ENCODE data around the gene FRMD4A.

The FRMD4A gene

DNA sequence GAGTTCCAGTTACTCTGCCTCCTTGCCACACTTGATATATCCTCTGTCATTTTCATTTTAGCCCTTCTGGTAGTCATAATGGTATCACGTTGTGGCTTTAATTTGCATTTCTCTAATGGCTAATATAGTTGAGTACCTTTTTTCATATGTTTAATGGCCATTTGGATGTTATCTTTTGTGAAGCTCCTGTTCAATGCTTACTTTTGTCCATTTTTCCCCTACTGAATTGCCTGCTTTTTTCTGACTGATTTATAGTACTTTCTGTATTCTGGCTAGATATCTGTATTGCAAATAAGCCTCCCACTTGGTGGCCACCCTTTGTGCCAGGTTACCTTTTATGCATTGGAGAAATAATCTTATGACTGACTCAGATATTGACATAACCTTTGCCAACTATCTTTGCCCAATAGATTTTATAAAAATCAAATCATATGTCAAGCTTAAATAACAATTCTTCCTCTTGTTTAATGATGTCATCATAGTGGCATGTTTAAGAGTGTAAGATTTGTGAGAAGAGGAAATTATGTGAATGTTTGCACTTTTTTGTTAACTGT, 693.3 kb downstream of the FRMD4A start:
- H3K36me3 ChIP-seq (ENCODE audit: control insufficient read depth, low read length), result no peaks in the 10 kb centered on the region
- H3K79me2 ChIP-seq (ENCODE audit: control insufficient read depth, low read length), result no peaks in the 10 kb centered on the region
- H3K9me3 ChIP-seq (ENCODE audit: control insufficient read depth, insufficient read depth, low read length), result peaks cover 6% of the 10 kb centered on the region; the same call in 1 of the 2 replicates
- H3K4me3 ChIP-seq (ENCODE audit: low read length), result no peak overlapping the region
- no peak overlapping the region for H3K27ac ChIP-seq (ENCODE audit: low read depth, low read length)
- H3K4me1 ChIP-seq (ENCODE audit: control insufficient read depth, low read length), result peaks cover 3% of the 10 kb centered on the region
- no peak overlapping the region for H3K4me2 ChIP-seq (ENCODE audit: low read length)
- H3F3A ChIP-seq (ENCODE audit: control insufficient read depth, insufficient read depth), result no peaks in the 10 kb centered on the region
- H3K9me2 ChIP-seq (replicated peaks; ENCODE audit: control insufficient read depth, low read length), result no peaks in the 10 kb centered on the region
- no peak for TF ChIP-seq EZH2phosphoT487 (IDR thresholded peaks at IDR 0.05; ENCODE audit: borderline replicate concordance, low read length)
- TF ChIP-seq, protein P1, sequence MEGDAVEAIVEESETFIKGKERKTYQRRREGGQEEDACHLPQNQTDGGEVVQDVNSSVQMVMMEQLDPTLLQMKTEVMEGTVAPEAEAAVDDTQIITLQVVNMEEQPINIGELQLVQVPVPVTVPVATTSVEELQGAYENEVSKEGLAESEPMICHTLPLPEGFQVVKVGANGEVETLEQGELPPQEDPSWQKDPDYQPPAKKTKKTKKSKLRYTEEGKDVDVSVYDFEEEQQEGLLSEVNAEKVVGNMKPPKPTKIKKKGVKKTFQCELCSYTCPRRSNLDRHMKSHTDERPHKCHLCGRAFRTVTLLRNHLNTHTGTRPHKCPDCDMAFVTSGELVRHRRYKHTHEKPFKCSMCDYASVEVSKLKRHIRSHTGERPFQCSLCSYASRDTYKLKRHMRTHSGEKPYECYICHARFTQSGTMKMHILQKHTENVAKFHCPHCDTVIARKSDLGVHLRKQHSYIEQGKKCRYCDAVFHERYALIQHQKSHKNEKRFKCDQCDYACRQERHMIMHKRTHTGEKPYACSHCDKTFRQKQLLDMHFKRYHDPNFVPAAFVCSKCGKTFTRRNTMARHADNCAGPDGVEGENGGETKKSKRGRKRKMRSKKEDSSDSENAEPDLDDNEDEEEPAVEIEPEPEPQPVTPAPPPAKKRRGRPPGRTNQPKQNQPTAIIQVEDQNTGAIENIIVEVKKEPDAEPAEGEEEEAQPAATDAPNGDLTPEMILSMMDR (IDR thresholded peaks at IDR 0.05; ENCODE audit: low read depth, low read length, poor library complexity, severe bottlenecking), result no peak
- H3K27me3 ChIP-seq (ENCODE audit: control insufficient read depth, low read length), result no peaks in the 10 kb centered on the region
- H4K20me1 ChIP-seq (ENCODE audit: control insufficient read depth, insufficient read depth, low read depth, low read length), result no peaks in the 10 kb centered on the region

DNA sequence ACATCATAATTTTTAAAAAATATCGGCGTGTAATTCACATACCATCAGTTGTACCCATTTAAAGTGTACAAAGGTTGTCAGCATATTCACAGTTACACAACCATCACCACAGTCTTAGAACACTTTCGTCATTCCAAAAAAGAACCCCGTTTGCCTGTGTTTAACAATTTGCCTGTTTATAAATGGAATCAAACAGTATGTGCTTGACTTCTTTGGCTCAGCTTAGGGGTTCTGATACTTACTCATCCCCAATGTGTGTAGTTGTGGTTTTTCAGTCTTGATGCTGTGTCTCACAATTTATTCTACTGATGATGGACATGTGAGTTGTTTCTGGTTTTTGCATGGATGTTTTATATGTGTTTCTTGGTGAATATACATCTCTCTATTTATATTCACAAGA, 693.9 kb downstream of the FRMD4A start:
- no peaks in the 10 kb centered on the region for H3K27me3 ChIP-seq (ENCODE audit: control insufficient read depth, low read length)
- no peaks in the 10 kb centered on the region for H3F3A ChIP-seq (ENCODE audit: control insufficient read depth, insufficient read depth)
- no peak overlapping the region for H3K4me2 ChIP-seq (ENCODE audit: low read length)
- H3K4me3 ChIP-seq (ENCODE audit: low read length), result no peak overlapping the region
- TF ChIP-seq, protein P1 (IDR thresholded peaks at IDR 0.05; ENCODE audit: low read depth, low read length, poor library complexity, severe bottlenecking), result no peak
- no peak for TF ChIP-seq EZH2phosphoT487 (IDR thresholded peaks at IDR 0.05; ENCODE audit: borderline replicate concordance, low read length)
- H3K9me2 ChIP-seq (replicated peaks; ENCODE audit: control insufficient read depth, low read length), result no peaks in the 10 kb centered on the region
- no peak overlapping the region for H3K27ac ChIP-seq (ENCODE audit: low read depth, low read length)
- H3K9me3 ChIP-seq (ENCODE audit: control insufficient read depth, insufficient read depth, low read length), result no peaks in the 10 kb centered on the region
- no peaks in the 10 kb centered on the region for H3K79me2 ChIP-seq (ENCODE audit: control insufficient read depth, low read length)
- no peaks in the 10 kb centered on the region for H4K20me1 ChIP-seq (ENCODE audit: control insufficient read depth, insufficient read depth, low read depth, low read length)
- peaks cover 9% of the 10 kb centered on the region for H3K4me1 ChIP-seq (ENCODE audit: control insufficient read depth, low read length)
- H3K36me3 ChIP-seq (ENCODE audit: control insufficient read depth, low read length), result no peaks in the 10 kb centered on the region

DNA sequence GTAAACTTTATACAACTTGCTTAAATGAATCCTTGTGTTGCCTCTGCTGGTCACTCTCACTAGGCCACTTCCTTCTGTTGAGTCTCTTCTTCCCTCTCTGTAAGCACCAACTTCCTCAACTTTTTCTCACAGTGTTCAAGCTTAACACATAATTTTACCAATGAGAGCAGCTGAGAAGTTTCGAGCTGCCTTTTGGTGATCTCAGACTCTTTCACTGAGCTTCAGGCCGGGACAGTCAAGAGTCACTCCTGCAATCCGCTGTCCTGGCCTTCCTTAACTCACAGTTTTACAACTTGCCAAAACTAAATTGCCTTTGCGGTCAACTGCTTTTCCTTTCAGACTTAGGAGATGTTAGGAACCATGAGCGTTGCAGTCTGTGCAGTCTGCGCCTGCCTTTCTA, 696.5 kb downstream of the FRMD4A start:
- Histone ChIP-seq H3K27ac (ENCODE audit: low read depth, low read length) (no peak overlapping the region), H3K27me3 (ENCODE audit: control insufficient read depth, low read length) (no peaks in the 10 kb centered on the region), H3K4me3 (ENCODE audit: low read length) (no peak overlapping the region), H4K20me1 (ENCODE audit: control insufficient read depth, insufficient read depth, low read depth, low read length) (no peaks in the 10 kb centered on the region), H3K9me3 (ENCODE audit: control insufficient read depth, insufficient read depth, low read length) (no peaks in the 10 kb centered on the region), H3F3A (ENCODE audit: control insufficient read depth, insufficient read depth) (no peaks in the 10 kb centered on the region), H3K79me2 (ENCODE audit: control insufficient read depth, low read length) (no peaks in the 10 kb centered on the region), H3K4me2 (ENCODE audit: low read length) (no peak overlapping the region), H3K4me1 (ENCODE audit: control insufficient read depth, low read length) (peaks cover 12% of the 10 kb centered on the region), H3K9me2 (replicated peaks; ENCODE audit: control insufficient read depth, low read length) (no peaks in the 10 kb centered on the region), H3K36me3 (ENCODE audit: control insufficient read depth, low read length) (peaks cover 8% of the 10 kb centered on the region)
- TF ChIP-seq, protein P1 (IDR thresholded peaks at IDR 0.05; ENCODE audit: low read depth, low read length, poor library complexity, severe bottlenecking), result no peak
- TF ChIP-seq EZH2phosphoT487 (IDR thresholded peaks at IDR 0.05; ENCODE audit: borderline replicate concordance, low read length), result no peak
